H1 (cell line): ENCODE data around the gene ARFGEF3. TPM values are rescaled to one million over a fixed set of nuclear protein-coding genes. Genes with fewer than 3 reads are reported as not detected.

Experiments
- BRCA1 ChIP-seq: IDR thresholded peaks from 2 replicates; pipeline ENCODE4 v1.6.1; 2012; ENCODE audit warnings: low read depth, low read length, improper control_type of control experiment
- CHD1 ChIP-seq: IDR thresholded peaks from 2 replicates; pipeline ENCODE4 v1.6.1; 2012; ENCODE audit warnings: low read depth, low read length, improper control_type of control experiment
- EGR1 ChIP-seq: IDR thresholded peaks from 2 replicates; pipeline ENCODE4 v1.6.1; 2011; ENCODE audit warnings: low read depth, low read length, borderline replicate concordance
- PHF8 ChIP-seq: fragments of 200-600 bp; sonication (generic); conservative IDR thresholded peaks from 2 replicates; pipeline ENCODE4 v1.7.1; 2012; ENCODE audit warnings: low read depth, mild to moderate bottlenecking, inconsistent platforms, low read length, moderate library complexity
- POLR2AphosphoS5 ChIP-seq: IDR thresholded peaks from 2 replicates; pipeline ENCODE4 v1.6.1; 2011; ENCODE audit warnings: low read depth, low read length
- polyA plus RNA-seq, 7 experiments: library from polyadenylated mRNA; depleted of rRNA in 3 of 7; stranded (reverse) in 5 of 7; unstranded in 2 of 7; fragments of >200 nt in 5 of 7; fragments of 200-250 nt in 2 of 7; gene quantifications; 1 replicate in 5 of 7; 2 replicates in 1 of 7; 4 replicates in 1 of 7; pipeline versions ENCODE4 v1.2.1 to v1.2.3, GENCODE V29; 2011 to 2013; ENCODE audit warnings: missing spikeins in 2 of 7, mixed read lengths in 2 of 7
- total RNA-seq: library from RNA; stranded (reverse); fragmentation: NEBNext Ultra II Directional; extraction: Animal tissue kit (Norgen Biotek cat#: 25700); gene quantifications from 2 replicates; pipeline ENCODE4 v1.2.1, GENCODE V29; 2021

ARFGEF3 gene
- total and polyA plus RNA-seq, 2 of the 8 experiments (the other 6 are each of a cell fraction or from before 2014, with no cell fraction given): 5.8 to 23.2 TPM

- TF ChIP-seq EGR1: no peak
- TF ChIP-seq CHD1: no peak
- TF ChIP-seq POLR2AphosphoS5: no peak
- TF ChIP-seq PHF8: no peak
- TF ChIP-seq BRCA1: no peak
These were observed 128.8 kb downstream of the ARFGEF3 start (continued) for GRCh38 chr6:138290423-138290962.
